HepG2 (cell line): ENCODE results near the gene CLIC5. TPM values are rescaled to one million over a fixed set of nuclear protein-coding genes. Genes with fewer than 3 reads are reported as not detected.
A peak's percentile ranks its signal among the peaks of the same experiment; 100 is the strongest.

Experiments
- DR1 ChIP-seq: sonication (generic); formaldehyde crosslinking; IDR thresholded peaks from 2 replicates; pipeline ENCODE4 v1.8.0; 2021; ENCODE audit warnings: mild to moderate bottlenecking, missing genetic modification reagents, inconsistent platforms
- ETV5 ChIP-seq: IDR thresholded peaks from 2 replicates; pipeline ENCODE4 v1.6.1; 2018; ENCODE audit warnings: missing biosample characterization, missing genetic modification reagents, inconsistent platforms, borderline replicate concordance
- GATAD2A ChIP-seq: IDR thresholded peaks from 2 replicates; pipeline ENCODE4 v1.6.1; 2016
- HNF4A ChIP-seq: sonication (generic); formaldehyde crosslinking; IDR thresholded peaks from 2 replicates; pipeline ENCODE4 v1.4.0; 2020; ENCODE audit warnings: missing genetic modification reagents
- JDP2 ChIP-seq: sonication (generic); formaldehyde crosslinking; IDR thresholded peaks from 2 replicates; pipeline ENCODE4 v1.8.1; 2022; ENCODE audit warnings: missing genetic modification reagents, borderline replicate concordance
- MAX ChIP-seq: IDR thresholded peaks from 2 replicates; pipeline ENCODE4 v1.6.1; 2012; ENCODE audit warnings: inconsistent platforms
- SIX4 ChIP-seq: sonication (generic); formaldehyde crosslinking; IDR thresholded peaks from 2 replicates; pipeline ENCODE4 v1.4.0; 2020; ENCODE audit warnings: missing genetic modification reagents
- SRY ChIP-seq: sonication (generic); formaldehyde crosslinking; IDR thresholded peaks from 2 replicates; pipeline ENCODE4 v1.8.0; 2022; ENCODE audit warnings: mild to moderate bottlenecking, missing genetic modification reagents
- SSRP1 ChIP-seq: IDR thresholded peaks from 2 replicates; pipeline ENCODE4 v1.6.1; 2016; ENCODE audit warnings: control low read depth
- TEAD3 ChIP-seq: optimal IDR thresholded peaks from 2 replicates; pipeline ENCODE3; 2016; ENCODE audit warnings: borderline replicate concordance
- THAP11 ChIP-seq: IDR thresholded peaks from 2 replicates; pipeline ENCODE4 v1.6.1; 2016; ENCODE audit warnings: missing biosample characterization, missing genetic modification reagents
- ZNF44 ChIP-seq: sonication (generic); formaldehyde crosslinking; IDR thresholded peaks from 2 replicates; pipeline ENCODE4 v1.5.1; 2020; ENCODE audit warnings: mild to moderate bottlenecking, missing genetic modification reagents
- ZNF549 ChIP-seq: sonication (generic); formaldehyde crosslinking; IDR thresholded peaks from 2 replicates; pipeline ENCODE4 v1.5.0; 2020; ENCODE audit warnings: missing genetic modification reagents
- ZNF629 ChIP-seq: sonication (generic); formaldehyde crosslinking; conservative IDR thresholded peaks from 2 replicates; pipeline ENCODE4 v1.5.0; 2020; ENCODE audit warnings: missing genetic modification reagents
- ZNF687 ChIP-seq: sonication (generic); formaldehyde crosslinking; IDR thresholded peaks from 2 replicates; pipeline ENCODE4 v1.5.1; 2020; ENCODE audit warnings: mild to moderate bottlenecking, missing genetic modification reagents, moderate library complexity
- ZNF709 ChIP-seq: sonication (generic); formaldehyde crosslinking; IDR thresholded peaks from 2 replicates; pipeline ENCODE4 v1.5.0; 2020; ENCODE audit warnings: mild to moderate bottlenecking, missing genetic modification reagents
- ZNF781 ChIP-seq: sonication (generic); formaldehyde crosslinking; IDR thresholded peaks from 2 replicates; pipeline ENCODE4 v1.5.1; 2020; ENCODE audit warnings: borderline replicate concordance, mild to moderate bottlenecking, missing genetic modification reagents; ENCODE audit errors: not compliant biosample characterization
- ZSCAN22 ChIP-seq: sonication (generic); formaldehyde crosslinking; IDR thresholded peaks from 2 replicates; pipeline ENCODE4 v1.4.0; 2020; ENCODE audit warnings: mild to moderate bottlenecking, missing genetic modification reagents
- ZSCAN5A ChIP-seq: sonication (generic); formaldehyde crosslinking; IDR thresholded peaks from 2 replicates; pipeline ENCODE4 v1.8.0; 2022; ENCODE audit warnings: mild to moderate bottlenecking, missing genetic modification reagents, borderline replicate concordance
- polyA plus RNA-seq, 8 experiments: library from polyadenylated mRNA; depleted of rRNA in 3 of 8; stranded (reverse) in 7 of 8; unstranded in 1 of 8; fragments of >200 nt; fragmentation: Illumina TruSeq in 4 of 8; extraction: Trizol in 4 of 8; gene quantifications; 2 replicates each; pipeline versions ENCODE4 v1.2.1 to v1.2.3, GENCODE V29; 2011 to 2016; ENCODE audit warnings: low read depth in 4 of 8, missing spikeins in 1 of 8, mixed read lengths in 1 of 8; ENCODE audit not compliant: insufficient read depth in 1 of 8
- total RNA-seq, 5 experiments: library from RNA; depleted of rRNA; stranded (reverse); fragments of >200 nt; fragmentation: Illumina TruSeq; extraction: Trizol; gene quantifications; 2 replicates each; pipeline ENCODE4 v1.2.3, GENCODE V29; 2016; ENCODE audit warnings: low read depth in 1 of 5
- TF ChIP-seq, protein P1 (sequence below): IDR thresholded peaks from 2 replicates; pipeline ENCODE4 v1.6.1; 2012; ENCODE audit warnings: low read depth, low read length, improper control_type of control experiment
- TF ChIP-seq, protein P2 (sequence below): sonication (generic); formaldehyde crosslinking; IDR thresholded peaks from 2 replicates; pipeline ENCODE4 v1.8.0; 2022; ENCODE audit warnings: low read depth, missing genetic modification reagents

The CLIC5 gene
- total and polyA plus RNA-seq, 2 of the 13 experiments (the other 11 are each of a cell fraction or from before 2014, with no cell fraction given), result not detected

- TF ChIP-seq SRY (CRISPR knock-in tag) (no peak), DR1 (CRISPR knock-in tag) (peak; percentile 40; the same call in 1 of the 2 replicates), ZNF629 (no peak), ZNF549 (peak; percentile 75; the same call in 1 of the 2 replicates), ZNF687 (CRISPR knock-in tag) (peak; percentile 32; the same call in 1 of the 2 replicates), JDP2 (no peak), ZSCAN22 (CRISPR knock-in tag) (no peak), TEAD3 (CRISPR knock-in tag) (peak; percentile 75), ZNF781 (CRISPR knock-in tag) (no peak), ZNF709 (CRISPR knock-in tag) (no peak), GATAD2A (no peak), SSRP1 (CRISPR knock-in tag) (no peak), ZNF44 (CRISPR knock-in tag) (no peak), HNF4A (peak; percentile 65), SIX4 (CRISPR knock-in tag) (no peak), THAP11 (no peak), MAX (peak; percentile 49; the same call in 1 of the 2 replicates), ETV5 (CRISPR knock-in tag) (no peak), ZSCAN5A (no peak)
- TF ChIP-seq, protein P1, sequence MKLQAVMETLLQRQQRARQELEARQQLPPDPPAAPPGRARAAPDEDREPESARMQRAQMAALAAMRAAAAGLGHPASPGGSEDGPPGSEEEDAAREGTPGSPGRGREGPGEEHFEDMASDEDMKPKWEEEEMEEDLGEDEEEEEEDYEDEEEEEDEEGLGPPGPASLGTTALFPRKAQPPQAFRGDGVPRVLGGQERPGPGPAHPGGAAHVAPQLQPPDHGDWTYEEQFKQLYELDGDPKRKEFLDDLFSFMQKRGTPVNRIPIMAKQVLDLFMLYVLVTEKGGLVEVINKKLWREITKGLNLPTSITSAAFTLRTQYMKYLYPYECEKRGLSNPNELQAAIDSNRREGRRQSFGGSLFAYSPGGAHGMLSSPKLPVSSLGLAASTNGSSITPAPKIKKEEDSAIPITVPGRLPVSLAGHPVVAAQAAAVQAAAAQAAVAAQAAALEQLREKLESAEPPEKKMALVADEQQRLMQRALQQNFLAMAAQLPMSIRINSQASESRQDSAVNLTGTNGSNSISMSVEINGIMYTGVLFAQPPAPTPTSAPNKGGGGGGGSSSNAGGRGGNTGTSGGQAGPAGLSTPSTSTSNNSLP, result peak; percentile 13; the same call in 1 of the 2 replicates
- TF ChIP-seq, protein P2, sequence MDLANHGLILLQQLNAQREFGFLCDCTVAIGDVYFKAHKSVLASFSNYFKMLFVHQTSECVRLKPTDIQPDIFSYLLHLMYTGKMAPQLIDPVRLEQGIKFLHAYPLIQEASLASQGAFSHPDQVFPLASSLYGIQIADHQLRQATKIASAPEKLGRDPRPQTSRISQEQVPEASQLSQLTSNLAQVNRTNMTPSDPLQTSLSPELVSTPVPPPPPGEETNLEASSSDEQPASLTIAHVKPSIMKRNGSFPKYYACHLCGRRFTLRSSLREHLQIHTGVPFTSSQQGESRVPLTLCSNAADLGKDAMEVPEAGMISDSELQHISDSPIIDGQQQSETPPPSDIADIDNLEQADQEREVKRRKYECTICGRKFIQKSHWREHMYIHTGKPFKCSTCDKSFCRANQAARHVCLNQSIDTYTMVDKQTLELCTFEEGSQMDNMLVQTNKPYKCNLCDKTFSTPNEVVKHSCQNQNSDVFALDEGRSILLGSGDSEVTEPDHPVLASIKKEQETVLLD (CRISPR knock-in tag), result no peak
Measured at GRCh38 chr6:45880159-45880558, 135.5 kb downstream of the CLIC5 start (continued).
